GM18498 (cell line): Measurements from ENCODE around the gene NDUFB11.
A peak's percentile ranks its signal among the peaks of the same experiment; 100 is the strongest.

Experiments used
- ATAC-seq: cut with Tn5 transposase; IDR thresholded peaks from one replicate; pipeline ENCODE4 v1.9.1; 2021; ENCODE audit warnings: mild to moderate bottlenecking, moderate library complexity; ENCODE audit not compliant: unreplicated experiment

The NDUFB11 gene

GRCh38 chrX:47144626-47145394, at the start of gene NDUFB11, which contains the start of gene RBM10:
Gene NDUFB11, minus strand, starts transcription at chrX:47144702. Its CDS starts 23 bp downstream, at chrX:47144679.
Gene RBM10, plus strand, starts transcription at chrX:47145221. Its CDS starts 2,261 bp downstream, at chrX:47147482.
- ATAC-seq = peak; percentile 91

- ATAC-seq = peak; percentile 71
These were observed 49.1 kb upstream of the NDUFB11 start, which contains the start of gene UBA1 for GRCh38 chrX:47193475-47194193. Gene UBA1, plus strand, starts transcription at chrX:47193829. Its CDS starts 4,974 bp downstream, at chrX:47198803.

- no peak for ATAC-seq
These were observed 47.4 kb upstream of the NDUFB11 start for GRCh38 chrX:47191806-47192401.

- ATAC-seq = no peak
These were observed 46.8 kb upstream of the NDUFB11 start for GRCh38 chrX:47191331-47191730.

GRCh38 chrX:47190445-47191269, 46.2 kb upstream of the NDUFB11 start:
- ATAC-seq = peak; percentile 77

GRCh38 chrX:47189906-47190305, 45.4 kb upstream of the NDUFB11 start:
- ATAC-seq = no peak

- ATAC-seq = no peak
These were observed 42.7 kb upstream of the NDUFB11 start for GRCh38 chrX:47187106-47187677.

- no peak for ATAC-seq
These were observed 41.7 kb upstream of the NDUFB11 start for GRCh38 chrX:47186096-47186740.

- ATAC-seq = no peak
These were observed 40.7 kb upstream of the NDUFB11 start for GRCh38 chrX:47185241-47185640.

GRCh38 chrX:47184486-47184885, 40.0 kb upstream of the NDUFB11 start:
- ATAC-seq = no peak

- ATAC-seq = no peak
These were observed 37.7 kb upstream of the NDUFB11 start for GRCh38 chrX:47182106-47182700.

- no peak for ATAC-seq
These were observed 36.8 kb upstream of the NDUFB11 start for GRCh38 chrX:47181301-47181700.

- ATAC-seq = no peak
These were observed 35.8 kb upstream of the NDUFB11 start for GRCh38 chrX:47180346-47180745.

GRCh38 chrX:47179928-47180255, 35.4 kb upstream of the NDUFB11 start:
- ATAC-seq = no peak

- ATAC-seq = no peak
These were observed 34.9 kb upstream of the NDUFB11 start for GRCh38 chrX:47179221-47179927.

- ATAC-seq = no peak
These were observed 33.8 kb upstream of the NDUFB11 start for GRCh38 chrX:47178337-47178736.

GRCh38 chrX:47177079-47177478, 32.6 kb upstream of the NDUFB11 start:
- ATAC-seq = no peak

- ATAC-seq = no peak
These were observed 31.7 kb upstream of the NDUFB11 start for GRCh38 chrX:47176101-47176740.

GRCh38 chrX:47175588-47175980, 31.1 kb upstream of the NDUFB11 start:
- no peak for ATAC-seq
